ENCODE measurements around the gene RAB37.

The RAB37 gene

GRCh38 chr17:74790161-74791058 is 53.4 kb downstream of the RAB37 start:
- WGBS (ENCODE audit: insufficient coverage, insufficient read length): no CpG with 5 or more reads among the region's 21 CpGs

DNA sequence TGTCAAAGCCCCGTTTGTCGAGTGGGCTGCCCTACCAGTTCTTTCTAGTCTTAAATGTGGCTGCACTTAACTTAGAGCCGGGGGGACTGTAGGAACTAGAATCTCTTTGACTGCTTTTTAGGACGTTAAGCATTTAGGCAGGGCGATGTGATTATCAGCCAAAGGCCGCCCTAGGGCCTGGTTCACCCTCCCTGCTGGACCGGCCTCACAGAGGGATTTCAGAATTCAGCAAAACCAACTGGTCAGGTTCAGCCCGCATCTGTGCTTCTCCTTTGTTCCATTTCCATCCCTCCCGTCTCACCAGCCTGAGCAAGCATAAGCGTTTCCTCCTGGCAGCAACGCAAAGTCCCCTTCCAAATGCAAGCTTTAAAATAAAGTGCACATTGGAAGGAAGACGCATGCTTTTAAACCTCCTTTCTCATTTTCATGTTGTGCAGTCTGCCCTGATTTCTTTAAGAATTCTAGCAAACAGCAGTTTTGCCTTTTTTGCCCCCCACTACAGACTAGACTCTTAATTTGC is 55.6 kb downstream of the RAB37 start:
- H3K4me1 ChIP-seq (ENCODE audit: control insufficient read depth, insufficient read depth, low read length): peaks cover 2% of the 10 kb centered on the region; the same call in 1 of the 2 replicates
- WGBS (ENCODE audit: insufficient coverage, insufficient read length): no CpG with 5 or more reads among the region's 12 CpGs
- H3K4me3 ChIP-seq (ENCODE audit: low read length): no peak overlapping the region
- no peaks in the 10 kb centered on the region for H3K27me3 ChIP-seq (ENCODE audit: control insufficient read depth, insufficient read depth, low read length)
- no peaks in the 10 kb centered on the region for H3K9me3 ChIP-seq (ENCODE audit: control insufficient read depth, insufficient read depth, low read length)
- H3K27ac ChIP-seq (ENCODE audit: low read length): no peak overlapping the region
- DNase-seq (ENCODE audit: low read depth, low spot score): no peak
- H3K36me3 ChIP-seq (ENCODE audit: control insufficient read depth, insufficient read depth, low read length): peaks cover 24% of the 10 kb centered on the region; the same call in 1 of the 2 replicates

More at GRCh38 chr17:74790161-74791058, 53.4 kb downstream of the RAB37 start:
- H3K9me3 ChIP-seq (ENCODE audit: control insufficient read depth, insufficient read depth, low read length): no peaks in the 10 kb centered on the region
- H3K27ac ChIP-seq (ENCODE audit: low read length): no peak overlapping the region
- H3K4me1 ChIP-seq (ENCODE audit: control insufficient read depth, insufficient read depth, low read length): peaks cover 2% of the 10 kb centered on the region; the same call in 1 of the 2 replicates
- no peak overlapping the region for H3K4me3 ChIP-seq (ENCODE audit: low read length)
- no peak for DNase-seq (ENCODE audit: low read depth, low spot score)
- H3K27me3 ChIP-seq (ENCODE audit: control insufficient read depth, insufficient read depth, low read length): no peaks in the 10 kb centered on the region
- peaks cover 16% of the 10 kb centered on the region; the same call in 1 of the 2 replicates for H3K36me3 ChIP-seq (ENCODE audit: control insufficient read depth, insufficient read depth, low read length)

GRCh38 chr17:74795327-74796020 is 58.4 kb downstream of the RAB37 start:
- Histone ChIP-seq H3K27me3 (ENCODE audit: control insufficient read depth, insufficient read depth, low read length) (no peaks in the 10 kb centered on the region), H3K4me1 (ENCODE audit: control insufficient read depth, insufficient read depth, low read length) (no peaks in the 10 kb centered on the region), H3K36me3 (ENCODE audit: control insufficient read depth, insufficient read depth, low read length) (peaks cover 27% of the 10 kb centered on the region; the same call in 1 of the 2 replicates), H3K9me3 (ENCODE audit: control insufficient read depth, insufficient read depth, low read length) (no peaks in the 10 kb centered on the region), H3K4me3 (ENCODE audit: low read length) (no peak overlapping the region), H3K27ac (ENCODE audit: low read length) (no peak overlapping the region)
- no peak for DNase-seq (ENCODE audit: low read depth, low spot score)
- WGBS (ENCODE audit: insufficient coverage, insufficient read length): no CpG with 5 or more reads among the region's 18 CpGs

DNA sequence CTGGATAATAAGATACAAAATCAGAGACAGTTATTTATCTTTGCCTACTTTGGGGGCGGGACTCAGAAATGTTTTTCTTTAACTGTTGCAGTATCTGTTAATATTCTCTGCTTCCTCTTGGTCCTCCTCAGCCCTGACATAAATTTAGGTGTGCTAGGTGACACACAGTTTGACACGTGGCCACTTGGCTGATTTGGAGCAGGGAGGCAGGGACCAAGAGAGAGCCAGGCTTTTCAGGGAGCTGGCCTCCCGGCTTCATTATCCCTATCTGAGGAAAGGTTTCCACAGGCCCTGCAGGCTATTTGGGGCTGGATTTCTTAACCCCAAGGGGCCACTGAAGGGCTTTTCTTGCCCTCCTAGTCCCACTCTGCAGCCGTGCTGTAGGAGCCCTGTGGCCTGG is 59.2 kb downstream of the RAB37 start:
- H3K9me3 ChIP-seq (ENCODE audit: control insufficient read depth, insufficient read depth, low read length): no peaks in the 10 kb centered on the region
- H3K4me3 ChIP-seq (ENCODE audit: low read length): no peak overlapping the region
- no peaks in the 10 kb centered on the region for H3K4me1 ChIP-seq (ENCODE audit: control insufficient read depth, insufficient read depth, low read length)
- no peak for DNase-seq (ENCODE audit: low read depth, low spot score)
- H3K36me3 ChIP-seq (ENCODE audit: control insufficient read depth, insufficient read depth, low read length): peaks cover 27% of the 10 kb centered on the region; the same call in 1 of the 2 replicates
- H3K27me3 ChIP-seq (ENCODE audit: control insufficient read depth, insufficient read depth, low read length): no peaks in the 10 kb centered on the region
- no peak overlapping the region for H3K27ac ChIP-seq (ENCODE audit: low read length)
- WGBS (ENCODE audit: insufficient coverage, insufficient read length): no CpG with 5 or more reads among the region's 4 CpGs

GRCh38 chr17:74796866-74797265 is 59.8 kb downstream of the RAB37 start:
- H3K27ac ChIP-seq (ENCODE audit: low read length): no peak overlapping the region
- no peak for DNase-seq (ENCODE audit: low read depth, low spot score)
- WGBS (ENCODE audit: insufficient coverage, insufficient read length): no CpG with 5 or more reads among the region's 6 CpGs
- H3K4me3 ChIP-seq (ENCODE audit: low read length): no peak overlapping the region
- H3K27me3 ChIP-seq (ENCODE audit: control insufficient read depth, insufficient read depth, low read length): no peaks in the 10 kb centered on the region
- H3K4me1 ChIP-seq (ENCODE audit: control insufficient read depth, insufficient read depth, low read length): no peaks in the 10 kb centered on the region
- H3K9me3 ChIP-seq (ENCODE audit: control insufficient read depth, insufficient read depth, low read length): no peaks in the 10 kb centered on the region
- H3K36me3 ChIP-seq (ENCODE audit: control insufficient read depth, insufficient read depth, low read length): peaks cover 27% of the 10 kb centered on the region
